ENCODE results near the gene TMPRSS3.

TMPRSS3 gene

DNA sequence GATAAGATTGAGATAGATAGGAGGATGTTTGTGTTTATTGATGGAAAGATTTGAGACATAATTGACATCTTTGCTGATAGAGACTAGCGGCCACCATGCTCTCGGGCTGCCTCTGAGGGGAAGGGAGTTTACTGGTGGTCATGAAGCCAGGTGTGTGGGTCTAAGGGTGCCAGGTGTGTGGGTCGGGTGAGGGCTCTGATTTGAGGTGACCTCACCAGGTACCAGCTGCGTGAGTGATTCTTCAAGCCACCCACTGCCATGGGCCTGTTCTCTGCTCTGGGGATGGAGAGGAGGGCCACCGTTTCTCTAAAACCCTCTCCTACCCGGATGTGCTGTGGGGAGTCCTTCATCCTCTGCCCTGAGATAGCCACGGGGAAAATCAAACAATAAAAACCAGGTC, 11.0 kb upstream of the TMPRSS3 start:
- no peak for DNase-seq

GRCh38 chr21:42406201-42406621, 10.4 kb upstream of the TMPRSS3 start:
- peak; percentile 43 to 44 for DNase-seq

DNA sequence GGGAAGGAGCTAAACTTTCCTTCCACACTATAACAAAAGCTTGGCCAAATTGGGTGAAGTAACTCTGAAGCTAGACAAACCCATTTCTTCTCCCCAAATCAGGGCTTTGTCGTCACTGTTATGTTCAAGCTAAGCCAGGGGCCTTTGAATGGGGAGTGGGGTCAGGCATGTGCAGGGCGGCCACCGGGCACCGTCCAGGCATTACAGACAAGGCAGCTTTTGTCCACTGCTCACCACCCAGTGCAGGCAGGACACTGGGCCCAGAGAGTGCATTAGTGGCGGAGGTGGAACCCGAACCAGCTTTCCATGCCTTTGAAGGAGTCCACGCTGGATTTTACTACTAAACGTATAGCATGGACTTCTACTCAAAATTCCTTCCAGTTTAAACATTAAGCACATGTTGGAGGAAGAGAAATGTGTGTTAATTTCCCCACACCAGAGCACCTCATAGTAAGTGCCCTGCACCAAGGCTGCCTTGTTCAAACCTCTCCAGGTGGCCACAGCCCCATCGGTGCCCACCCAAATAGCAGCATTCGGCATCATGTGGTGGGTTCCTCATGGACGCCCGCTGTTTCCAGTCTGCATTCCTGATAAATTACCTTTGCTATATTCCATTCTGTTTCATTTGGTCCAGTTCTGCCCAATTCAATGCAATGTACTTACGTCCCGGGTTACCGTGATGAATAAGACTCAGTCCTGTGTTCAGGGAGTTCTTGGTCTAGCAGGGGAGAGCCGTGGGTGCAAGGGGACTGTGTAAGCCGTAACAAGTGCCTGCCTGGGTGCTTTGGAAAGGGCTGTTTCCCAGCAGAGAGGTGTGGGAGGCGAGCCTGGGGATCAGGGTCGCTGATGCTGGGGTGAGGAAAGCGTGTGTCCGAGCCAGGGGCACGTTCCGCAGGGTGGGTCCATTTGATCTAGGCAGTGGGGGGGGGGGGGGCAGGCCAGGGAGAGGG, 9.5 kb upstream of the TMPRSS3 start:
- DNase-seq, result no peak

DNA sequence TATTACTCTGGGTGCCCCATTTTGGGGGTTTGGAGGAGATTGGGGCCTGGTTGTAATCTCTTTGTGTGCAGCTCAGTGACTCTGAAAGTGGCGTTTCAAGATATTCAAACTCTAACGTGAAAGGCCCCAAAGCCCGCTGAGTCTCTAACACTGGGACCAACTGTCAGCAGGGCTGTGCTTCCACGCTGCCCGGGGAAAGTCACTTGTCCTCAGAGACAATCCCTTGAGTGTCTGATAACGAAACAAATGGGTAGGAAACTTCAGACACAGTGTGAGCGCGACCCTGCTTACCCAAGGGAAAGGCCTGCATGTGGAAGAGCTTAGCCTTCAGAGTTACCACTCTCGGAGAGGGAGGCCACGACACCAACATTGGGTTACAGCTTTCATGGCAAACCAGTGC, 8.7 kb upstream of the TMPRSS3 start:
- peak in 1 of 2 donors; percentile 43 for DNase-seq

- peak; percentile 34 to 44 for DNase-seq
Observed at GRCh38 chr21:42403611-42404231, 7.9 kb upstream of the TMPRSS3 start, which contains the start of gene UBASH3A. UBASH3A (plus strand) TSS chr21:42403902; CDS start chr21:42403946, 44 bp downstream.

GRCh38 chr21:42401820-42402251, 6.0 kb upstream of the TMPRSS3 start:
- no peak for DNase-seq

DNA sequence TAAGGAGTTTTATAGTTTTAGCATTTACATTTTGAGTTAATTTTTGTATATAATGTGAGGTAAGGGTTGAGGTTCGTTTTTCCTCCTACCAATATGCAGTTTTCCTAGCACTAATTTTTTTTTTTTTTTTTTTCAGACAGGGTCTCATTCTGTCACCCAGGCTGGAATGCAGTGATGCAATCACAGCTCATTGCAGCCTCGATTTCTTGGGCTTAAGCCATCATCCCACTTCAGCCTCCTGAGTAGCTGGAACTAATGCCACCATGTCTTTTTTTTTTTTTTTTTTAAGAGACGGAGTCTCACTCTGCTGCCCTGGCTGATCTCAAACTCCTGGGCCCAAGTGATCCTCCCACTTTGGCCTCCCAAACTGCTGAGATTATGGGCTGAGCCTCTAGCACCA, 5.3 kb upstream of the TMPRSS3 start:
- DNase-seq, result no peak

DNA sequence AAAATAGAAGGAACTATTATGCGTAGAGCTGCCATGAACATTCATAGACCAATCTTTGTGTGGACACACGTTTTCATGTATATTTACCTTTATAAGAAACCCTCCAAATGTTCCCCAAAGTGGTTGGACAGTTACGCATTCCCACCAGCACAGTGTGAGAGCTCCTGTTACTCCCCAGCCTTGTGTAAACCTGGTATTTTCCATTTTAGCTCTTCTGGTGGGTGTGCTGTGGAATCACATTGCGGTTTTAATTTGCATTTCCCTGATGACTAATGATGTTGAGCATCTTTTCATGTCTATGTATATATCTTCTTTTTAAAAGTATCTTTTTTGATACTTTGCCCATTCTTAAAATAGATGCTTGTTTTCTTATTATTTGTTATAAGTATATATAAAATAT, 4.7 kb upstream of the TMPRSS3 start:
- DNase-seq, result peak in 1 of 2 donors; percentile 27

DNA sequence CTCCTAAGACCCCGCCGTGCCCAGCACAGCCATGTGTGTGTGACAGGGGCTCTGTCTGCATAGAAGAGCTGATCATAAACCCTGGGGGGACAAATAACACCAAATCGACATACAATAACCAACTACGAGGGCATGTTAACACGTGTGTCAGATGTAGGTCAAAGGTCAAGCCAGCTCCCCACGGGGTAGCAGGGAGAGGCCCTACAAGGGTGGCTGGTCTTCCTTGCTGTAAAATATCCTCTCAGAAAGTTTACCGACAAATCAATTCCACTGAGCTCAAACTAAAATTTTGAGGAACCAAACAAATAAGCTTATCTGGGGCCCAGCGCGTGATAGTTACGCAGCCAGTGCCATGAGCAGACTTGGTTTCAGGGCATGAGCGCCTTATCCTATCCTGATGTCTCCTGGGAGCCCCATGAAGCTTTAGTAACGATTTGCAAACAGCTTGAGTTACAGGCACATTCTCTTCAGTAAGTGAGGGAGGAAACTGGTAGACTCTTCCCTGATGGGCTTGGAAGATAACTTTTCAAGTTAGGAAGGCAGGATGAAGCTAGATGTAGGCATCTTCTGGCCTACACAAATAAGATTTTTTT, 2.7 kb upstream of the TMPRSS3 start:
- no peak for DNase-seq

- DNase-seq, result no peak
Observed at GRCh38 chr21:42397746-42398394, 2.0 kb upstream of the TMPRSS3 start.

DNA sequence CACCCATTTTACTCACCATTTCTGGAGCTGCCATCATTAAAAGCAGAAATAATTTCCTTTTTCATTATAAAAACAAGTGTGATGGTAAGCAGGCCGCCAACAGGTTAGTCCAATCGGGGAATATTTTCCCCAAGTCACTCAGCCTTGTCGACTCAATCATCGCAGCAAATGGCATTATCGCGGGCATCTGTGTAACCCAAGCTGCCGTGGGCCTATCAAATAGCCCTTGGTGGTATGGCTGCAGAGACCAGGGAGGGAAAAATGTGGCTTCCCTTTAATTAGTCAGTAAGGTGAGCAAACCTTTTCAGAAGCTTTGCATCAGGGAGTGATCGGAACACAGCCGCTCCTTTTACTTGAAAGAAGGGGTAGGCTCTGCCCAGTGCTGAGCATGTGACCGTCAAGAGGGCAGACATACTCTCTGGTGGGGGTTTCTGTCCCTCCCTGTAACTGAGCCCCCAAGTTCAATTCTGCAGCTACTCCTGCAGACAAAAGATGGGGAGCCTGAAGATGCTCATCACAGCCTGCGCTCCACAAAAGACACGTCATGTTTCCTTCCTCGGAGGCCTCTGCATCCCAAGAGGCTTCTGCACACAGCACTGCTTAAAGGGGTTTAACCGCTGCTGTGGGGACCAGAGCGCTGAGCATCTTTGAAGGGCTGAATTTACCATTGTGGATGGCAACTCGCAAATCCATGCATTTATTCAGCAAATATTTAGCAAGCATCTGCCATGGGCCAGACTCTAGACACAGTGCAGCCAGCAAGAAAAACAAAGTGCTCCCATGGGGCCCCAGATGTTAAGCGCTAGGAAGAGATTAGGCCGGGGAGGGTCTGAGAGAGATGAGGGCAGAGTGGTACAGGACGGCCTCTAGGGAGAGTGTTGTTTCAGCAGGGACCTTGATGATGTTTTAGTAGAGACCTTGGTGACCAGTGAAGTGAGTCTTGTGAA, 1.2 kb upstream of the TMPRSS3 start:
- DNase-seq, result no peak

- no peak for DNase-seq
Observed at GRCh38 chr21:42395302-42395701, 550 bp downstream of the TMPRSS3 start.

- DNase-seq, result no peak
Observed at GRCh38 chr21:42393443-42393950, 2.4 kb downstream of the TMPRSS3 start.

GRCh38 chr21:42392731-42393442, 3.0 kb downstream of the TMPRSS3 start:
- peak in 1 of 2 donors; percentile 45 for DNase-seq

- DNase-seq, result no peak
Observed at GRCh38 chr21:42391297-42391696, 4.6 kb downstream of the TMPRSS3 start.

DNA sequence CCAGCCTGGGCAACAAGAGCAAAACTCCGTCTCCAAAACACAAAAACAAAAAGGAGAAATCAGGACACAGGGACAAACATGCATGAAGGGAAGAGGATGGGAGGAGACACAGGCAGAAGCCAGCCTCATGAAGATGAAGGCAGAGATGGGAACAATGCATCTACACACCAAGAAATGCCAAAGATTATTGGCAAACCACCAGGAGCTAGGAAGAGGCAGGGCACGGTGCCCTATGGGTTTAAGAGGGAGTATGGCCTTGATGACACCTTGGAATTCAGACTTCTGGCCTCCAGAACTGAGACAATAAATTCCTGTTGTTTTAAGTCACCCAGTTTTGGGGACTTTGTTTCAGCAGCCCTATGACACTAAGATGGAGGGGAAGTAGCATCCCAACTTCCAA, 5.2 kb downstream of the TMPRSS3 start:
- DNase-seq, result no peak

GRCh38 chr21:42390193-42390592, 5.7 kb downstream of the TMPRSS3 start:
- no peak for DNase-seq

- DNase-seq, result no peak
Observed at GRCh38 chr21:42389449-42389835, 6.4 kb downstream of the TMPRSS3 start.

GRCh38 chr21:42388740-42389448, 7.0 kb downstream of the TMPRSS3 start:
- no peak for DNase-seq

DNA sequence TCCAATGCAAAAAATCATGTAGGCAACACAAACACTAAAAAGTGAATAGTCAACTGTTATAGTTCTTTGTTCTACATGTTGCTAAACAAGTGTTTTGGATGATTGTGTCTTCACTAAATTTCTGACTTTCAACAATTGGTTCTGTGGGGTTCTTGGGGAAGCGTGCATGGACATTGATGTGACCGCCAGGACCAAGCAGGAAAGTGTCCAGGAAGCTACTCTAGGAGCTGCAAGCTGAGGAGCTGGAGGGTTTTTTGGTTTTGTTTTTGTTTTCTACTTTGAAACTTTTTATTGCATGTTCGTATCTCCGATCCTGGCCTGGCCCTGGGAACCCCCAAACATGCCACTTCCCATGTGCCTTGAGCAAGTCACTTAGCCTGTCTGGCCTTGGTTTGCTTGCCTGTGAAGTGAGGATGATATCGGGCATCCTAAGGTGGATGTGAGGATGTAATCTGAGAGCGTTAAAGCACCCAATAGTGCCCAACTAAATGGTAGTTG, 8.0 kb downstream of the TMPRSS3 start:
- DNase-seq, result no peak
